Adrenal gland (tissue), 12 donors: Measurements from ENCODE around the gene PCDHA2. TPM values are rescaled to one million over a fixed set of nuclear protein-coding genes. Genes with fewer than 3 reads are reported as not detected.
A peak's percentile ranks its signal among the peaks of the same experiment; 100 is the strongest.
"Not testable (repeated sequence)": the region's sequence is repeated elsewhere in the genome, so short reads cannot be mapped to it uniquely, and the experiment has no call there.

ENCODE experiments used
- DNase-seq, 7 donors: peaks; one replicate each; pipeline ENCODE4 v3.0.0-alpha.2; 2019 to 2020
- H3K27ac ChIP-seq, 5 donors: fragments of 200-600 bp; sonication (generic) in 4 of 5; 1 replicate in 3 of 5; 2 replicates in 2 of 5; pipeline versions ENCODE4 v1.5.1 to v1.8.0; 2016 to 2020; ENCODE audit warnings: mild to moderate bottlenecking in 1 of 5
- H3K27me3 ChIP-seq: fragments of 200-600 bp; 2 replicates; pipeline ENCODE4 v1.8.0; 2021
- H3K36me3 ChIP-seq, 2 donors: fragments of 200-600 bp; replicated peaks in 1 of 2; 1 replicate in 1 of 2; 2 replicates in 1 of 2; pipeline versions ENCODE4 v1.5.1 to v1.8.0; 2018 to 2022
- H3K4me1 ChIP-seq, 2 donors: fragments of 200-600 bp; replicated peaks in 1 of 2; 1 replicate in 1 of 2; 2 replicates in 1 of 2; pipeline versions ENCODE4 v1.5.1 to v1.8.0; 2018 to 2021
- H3K4me3 ChIP-seq, 4 donors: fragments of 200-600 bp; sonication (generic) in 3 of 4; one replicate each; pipeline ENCODE4 v1.5.1; 2016 to 2018
- H3K9me3 ChIP-seq, 3 donors: fragments of 200-600 bp; sonication (generic) in 1 of 3; replicated peaks in 1 of 3; 1 replicate in 2 of 3; 2 replicates in 1 of 3; pipeline versions ENCODE4 v1.5.1 to v1.8.0; 2016 to 2021
- CTCF ChIP-seq, 6 experiments: fragments of 450-650 bp in 4 of 6; fragments of 200-600 bp in 2 of 6; sonication (generic) in 1 of 6; IDR thresholded peaks; 1 replicate in 5 of 6; 2 replicates in 1 of 6; pipeline versions ENCODE4 v1.5.1 to v1.8.0; 2016 to 2021; ENCODE audit warnings: antibody characterized with exemption in 6 of 6, mild to moderate bottlenecking in 2 of 6, moderate library complexity in 1 of 6
- POLR2A ChIP-seq, 2 donors: fragments of 450-650 bp; IDR thresholded peaks; one replicate each; pipeline ENCODE4 v1.6.1; 2017; ENCODE audit warnings: antibody characterized with exemption in 2 of 2, mild to moderate bottlenecking in 2 of 2, moderate library complexity in 1 of 2
- WGBS, 4 donors: extraction: QIAGEN DNeasy Blood & Tissue Kit in 2 of 4; methylation state at CpG; one replicate each; pipeline versions ENCODE4 v1.1.5 to v1.1.7; 2013 to 2017; 5-methylcytosine and 5-hydroxymethylcytosine counted together
- intact Hi-C, 2 donors: fragments of 100-400 bp; cut with DNase I; formaldehyde crosslinking; loops; one replicate each; pipeline versions ENCODE4 v1.14.1 to v1.15.0; 2022 to 2023
- polyA plus RNA-seq, 3 donors: library from polyadenylated mRNA; stranded (reverse); fragments of 200-250 nt in 2 of 3; fragments of 350-450 nt in 1 of 3; fragmentation: Illumina TruSeq in 1 of 3; extraction: RNeasy Lipid Tissue Mini Kit (QIAGEN cat#74804) in 1 of 3; gene quantifications; one replicate each; pipeline ENCODE4 v1.2.3, GENCODE V29; 2013 to 2014
- total RNA-seq, 9 donors: library from RNA; depleted of rRNA in 4 of 9; stranded (reverse); fragments of >200 nt in 4 of 9; fragments of 120-200 nt in 1 of 9; fragmentation: NEBNext Ultra II Directional in 1 of 9; extraction: Animal tissue kit (Norgen Biotek cat#: 25700) in 1 of 9; gene quantifications; one replicate each; pipeline versions ENCODE4 v1.1.0 to v1.2.4, GENCODE V29; 2013 to 2023
- donor health status: healthy with polysubstance abuse.
- donor health status: Bipolar disorder and iron deficiency.
- donor health status: DM: yes; HTN: yes; CAD: no.
- donor health status: DM: no; HTN: no; CAD: no.
- donor health status: DM: no; HTN: no; CAD: no.
- donor health status: DM: yes; HTN: yes; CAD: no.

PCDHA2 gene
- total and polyA plus RNA-seq, 12 donors: 0.03 to 0.28 (median 0.14) TPM; not detected in 6

GRCh38 chr5:140802781-140803271 lies 8.2 kb downstream of the PCDHA2 start:
- intact Hi-C loops: no loop called here
- WGBS, 4 donors: 32 to 75% (median 41%) methylated on average over 11 to 53 of the region's 53 CpGs
- H3K9me3 ChIP-seq: peaks cover 0 to 17% (median 3%) of the 10 kb centered on the region in 3 donors
- H3K4me1 ChIP-seq: no peaks in the 10 kb centered on the region
- H3K27ac ChIP-seq: no peak overlapping the region
- DNase-seq: no peak
- H3K27me3 ChIP-seq: no peaks in the 10 kb centered on the region
- H3K4me3 ChIP-seq: no peak overlapping the region
- no peak for TF ChIP-seq POLR2A (IDR thresholded peaks at IDR 0.05)
- no peak for TF ChIP-seq CTCF (IDR thresholded peaks at IDR 0.05)
- no peaks in the 10 kb centered on the region for H3K36me3 ChIP-seq

- no peak within 1 kb of the TSS for H3K27ac ChIP-seq
- H3K4me1 ChIP-seq: no peaks in the 10 kb centered on the region
- no peak for DNase-seq
- no peak within 1 kb of the TSS for H3K4me3 ChIP-seq
- 14 to 30% (median 16%) methylated on average over 27 to 39 of the region's 47 CpGs for WGBS, 4 donors
- TF ChIP-seq POLR2A (IDR thresholded peaks at IDR 0.05): no peak
- TF ChIP-seq CTCF (IDR thresholded peaks at IDR 0.05): peak in 2 of 6 experiments; percentile 3 to 15
- intact Hi-C loops: no loop called here
- H3K36me3 ChIP-seq: no peaks in the 10 kb centered on the region
- no peaks in the 10 kb centered on the region for H3K9me3 ChIP-seq
- no peaks in the 10 kb centered on the region for H3K27me3 ChIP-seq
Observed at GRCh38 chr5:140806834-140807775, 12.5 kb downstream of the PCDHA2 start, which contains the start of gene PCDHA4. Gene PCDHA4 (plus strand): TSS chr5:140807068.

GRCh38 chr5:140808241-140808888 lies 13.7 kb downstream of the PCDHA2 start:
- H3K4me3 ChIP-seq, H3K9me3 ChIP-seq, intact Hi-C loops, H3K36me3 ChIP-seq, H3K4me1 ChIP-seq, H3K27ac ChIP-seq, H3K27me3 ChIP-seq, DNase-seq: not testable (repeated sequence)
- WGBS, 4 donors: 52 to 69% (median 55%) methylated on average over 41 to 62 of the region's 62 CpGs

GRCh38 chr5:140808889-140809291 lies 14.2 kb downstream of the PCDHA2 start:
- H3K4me3 ChIP-seq: no peak overlapping the region
- no peak for TF ChIP-seq POLR2A (IDR thresholded peaks at IDR 0.05)
- no peak for TF ChIP-seq CTCF (IDR thresholded peaks at IDR 0.05)
- intact Hi-C loops: no loop called here
- no peaks in the 10 kb centered on the region for H3K9me3 ChIP-seq
- H3K27me3 ChIP-seq: no peaks in the 10 kb centered on the region
- DNase-seq: no peak
- no peaks in the 10 kb centered on the region for H3K4me1 ChIP-seq
- no peak overlapping the region for H3K27ac ChIP-seq
- 57 to 85% (median 66%) methylated on average over 7 to 43 of the region's 43 CpGs for WGBS, 4 donors
- no peaks in the 10 kb centered on the region for H3K36me3 ChIP-seq
